Neuron (in vitro differentiated cells): ENCODE data around the gene PLCH1.
A peak's percentile ranks its signal among the peaks of the same experiment; 100 is the strongest.
"Not testable (repeated sequence)": the region's sequence is repeated elsewhere in the genome, so short reads cannot be mapped to it uniquely, and the experiment has no call there.

Source experiments
- H2AFZ ChIP-seq: one replicate; pipeline ENCODE4 v1.6.1; 2013; ENCODE audit warnings: low read depth, mild to moderate bottlenecking, inconsistent platforms, low read length, moderate library complexity
- H3K27me3 ChIP-seq: one replicate; pipeline ENCODE4 v1.6.1; 2013; ENCODE audit warnings: low read length; ENCODE audit not compliant: insufficient read depth
- H3K36me3 ChIP-seq: one replicate; pipeline ENCODE4 v1.6.1; 2013; ENCODE audit warnings: low read length; ENCODE audit not compliant: insufficient read depth
- H3K4me1 ChIP-seq: one replicate; pipeline ENCODE4 v1.6.1; 2013; ENCODE audit warnings: low read length; ENCODE audit not compliant: insufficient read depth
- H3K4me3 ChIP-seq: 2 replicates; pipeline ENCODE4 v1.5.1; 2013; ENCODE audit warnings: mild to moderate bottlenecking, low read length, moderate library complexity
- H3K9me3 ChIP-seq: one replicate; pipeline ENCODE4 v1.6.1; 2013; ENCODE audit warnings: low read length

PLCH1 gene

GRCh38 chr3:155641956-155642355, 102.9 kb downstream of the PLCH1 start:
- no peaks in the 10 kb centered on the region for H3K36me3 ChIP-seq
- H3K4me1 ChIP-seq = peaks cover 14% of the 10 kb centered on the region

GRCh38 chr3:155640098-155640497, 104.8 kb downstream of the PLCH1 start:
- no peaks in the 10 kb centered on the region for H3K27me3 ChIP-seq
- no peaks in the 10 kb centered on the region for H3K36me3 ChIP-seq
- no peaks in the 10 kb centered on the region for H3K9me3 ChIP-seq
- H3K4me3 ChIP-seq = no peak overlapping the region
- H3K4me1 ChIP-seq = no peaks in the 10 kb centered on the region
- H2AFZ ChIP-seq = no peak overlapping the region

More at GRCh38 chr3:155641956-155642355, 102.9 kb downstream of the PLCH1 start:
- Histone ChIP-seq H3K27me3 (no peaks in the 10 kb centered on the region), H3K4me3 (no peak overlapping the region), H3K9me3 (no peaks in the 10 kb centered on the region), H2AFZ (no peak overlapping the region)

DNA sequence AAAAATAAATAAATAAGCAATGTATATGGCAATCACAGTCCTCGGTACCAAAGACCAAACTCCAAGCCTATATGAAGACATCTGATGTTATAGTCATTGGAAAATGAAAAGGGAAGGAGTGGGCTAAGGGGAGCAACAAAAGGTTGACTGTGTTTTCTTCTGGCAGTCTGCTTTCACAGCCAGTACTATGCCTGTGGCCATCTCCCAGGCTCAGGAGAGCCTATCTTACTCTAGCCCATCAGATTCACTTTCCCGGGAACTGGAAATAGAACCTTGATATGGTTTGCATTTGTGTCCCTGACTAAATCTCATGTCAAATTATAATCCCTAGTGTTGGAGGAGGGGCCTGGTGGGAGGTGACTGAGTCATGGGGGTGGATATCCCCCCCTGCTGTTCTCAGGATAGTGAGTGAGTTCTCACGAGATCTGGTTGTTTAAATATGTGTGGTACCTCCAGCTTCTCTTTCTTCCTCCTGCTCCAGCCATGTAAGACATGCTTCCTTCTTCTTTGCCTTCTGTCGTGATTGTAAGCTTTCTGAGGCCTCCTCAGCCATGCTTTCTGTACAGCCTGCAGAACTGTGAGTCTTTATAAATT, 105.3 kb downstream of the PLCH1 start:
- H3K4me3 ChIP-seq = no peak overlapping the region
- no peak overlapping the region for H2AFZ ChIP-seq
- no peaks in the 10 kb centered on the region for H3K27me3 ChIP-seq
- H3K9me3 ChIP-seq = no peaks in the 10 kb centered on the region
- no peaks in the 10 kb centered on the region for H3K36me3 ChIP-seq
- no peaks in the 10 kb centered on the region for H3K4me1 ChIP-seq

- not testable (repeated sequence) for H3K4me1 ChIP-seq, H3K27me3 ChIP-seq, H3K9me3 ChIP-seq, H2AFZ ChIP-seq, H3K36me3 ChIP-seq, H3K4me3 ChIP-seq
These were observed 106.4 kb downstream of the PLCH1 start for GRCh38 chr3:155638461-155638860.

DNA sequence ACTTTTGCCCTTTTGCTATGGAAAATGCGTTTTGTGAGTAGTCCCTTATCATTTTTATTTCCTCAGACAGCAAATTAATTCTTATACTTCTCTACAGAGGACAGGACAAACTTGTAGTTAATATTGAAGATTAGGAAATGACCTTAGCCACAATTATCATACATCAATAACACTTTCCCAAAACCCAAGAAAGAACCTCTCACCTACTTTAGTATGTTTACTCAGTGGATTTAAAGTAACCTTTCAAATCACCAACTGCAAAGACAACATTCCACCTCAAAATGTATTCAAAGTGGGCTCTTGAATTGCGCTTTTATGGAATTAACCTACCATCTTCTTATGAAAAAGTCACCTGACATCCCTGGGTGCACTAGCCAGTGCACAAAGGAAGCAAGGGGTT, 107.3 kb downstream of the PLCH1 start:
- Histone ChIP-seq H3K9me3 (no peaks in the 10 kb centered on the region), H3K36me3 (no peaks in the 10 kb centered on the region), H3K4me3 (no peak overlapping the region), H3K4me1 (peaks cover 5% of the 10 kb centered on the region), H3K27me3 (no peaks in the 10 kb centered on the region), H2AFZ (no peak overlapping the region)

- no peaks in the 10 kb centered on the region for H3K36me3 ChIP-seq
- no peak overlapping the region for H2AFZ ChIP-seq
These were observed 109.8 kb downstream of the PLCH1 start for GRCh38 chr3:155635056-155635455.

DNA sequence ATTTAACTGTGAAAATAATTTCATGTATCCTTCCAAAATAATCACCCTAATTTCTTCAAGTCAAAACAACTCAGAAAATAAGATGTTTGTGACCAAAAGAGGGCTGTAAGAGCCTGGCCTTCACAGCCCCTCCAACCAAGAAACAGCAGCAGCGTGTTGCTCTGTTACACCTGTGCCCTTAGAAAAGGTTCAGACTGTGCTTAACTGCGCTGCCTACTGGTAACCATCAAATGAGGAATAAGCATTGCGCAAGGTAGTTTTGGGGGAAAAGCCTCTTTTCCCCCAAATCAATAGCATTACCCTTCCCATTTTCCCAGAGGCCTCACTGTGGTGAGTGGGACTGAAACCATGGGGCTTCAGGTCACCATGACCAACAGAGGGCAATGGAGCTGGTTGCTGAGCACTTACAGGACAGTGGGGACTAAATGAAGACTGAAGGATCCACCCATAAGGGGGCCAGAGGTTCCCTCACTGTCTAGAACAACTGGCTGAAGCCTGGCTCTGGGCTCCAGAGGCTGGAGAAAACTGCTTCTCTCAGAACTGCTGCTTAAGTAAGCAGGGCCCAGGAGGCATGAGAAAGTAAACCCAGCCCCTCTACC, 110.7 kb downstream of the PLCH1 start:
- Histone ChIP-seq H2AFZ (no peak overlapping the region), H3K36me3 (no peaks in the 10 kb centered on the region), H3K27me3 (no peaks in the 10 kb centered on the region)

More at GRCh38 chr3:155635056-155635455, 109.8 kb downstream of the PLCH1 start:
- Histone ChIP-seq H3K4me1 (peaks cover 22% of the 10 kb centered on the region), H3K9me3 (no peaks in the 10 kb centered on the region), H3K4me3 (no peak overlapping the region), H3K27me3 (no peaks in the 10 kb centered on the region)

GRCh38 chr3:155631323-155632019, 113.4 kb downstream of the PLCH1 start:
- no peaks in the 10 kb centered on the region for H3K27me3 ChIP-seq
- peaks cover 26% of the 10 kb centered on the region for H3K4me1 ChIP-seq
- no peaks in the 10 kb centered on the region for H3K9me3 ChIP-seq
- peak overlapping the region; percentile 0 for H3K4me3 ChIP-seq
- peak overlapping the region; percentile 1 for H2AFZ ChIP-seq
- H3K36me3 ChIP-seq = no peaks in the 10 kb centered on the region

More for the DNA sequence above, 110.7 kb downstream of the PLCH1 start:
- Histone ChIP-seq H3K9me3 (no peaks in the 10 kb centered on the region), H3K4me1 (peaks cover 23% of the 10 kb centered on the region), H3K4me3 (no peak overlapping the region)

- H3K36me3 ChIP-seq = no peaks in the 10 kb centered on the region
- H3K27me3 ChIP-seq = no peaks in the 10 kb centered on the region
- peaks cover 26% of the 10 kb centered on the region for H3K4me1 ChIP-seq
These were observed 115.3 kb downstream of the PLCH1 start for GRCh38 chr3:155629556-155629955.

GRCh38 chr3:155629056-155629455, 115.8 kb downstream of the PLCH1 start:
- no peaks in the 10 kb centered on the region for H3K9me3 ChIP-seq
- H3K4me3 ChIP-seq = no peak overlapping the region
- H3K36me3 ChIP-seq = no peaks in the 10 kb centered on the region
- H3K4me1 ChIP-seq = peaks cover 26% of the 10 kb centered on the region
- H2AFZ ChIP-seq = no peak overlapping the region
- no peaks in the 10 kb centered on the region for H3K27me3 ChIP-seq

More at GRCh38 chr3:155629556-155629955, 115.3 kb downstream of the PLCH1 start:
- Histone ChIP-seq H3K9me3 (no peaks in the 10 kb centered on the region), H3K4me3 (no peak overlapping the region), H2AFZ (no peak overlapping the region)

GRCh38 chr3:155622647-155623046, 122.2 kb downstream of the PLCH1 start:
- not testable (repeated sequence) for H2AFZ ChIP-seq, H3K27me3 ChIP-seq, H3K9me3 ChIP-seq, H3K4me3 ChIP-seq, H3K36me3 ChIP-seq
- peaks cover 22% of the 10 kb centered on the region for H3K4me1 ChIP-seq

DNA sequence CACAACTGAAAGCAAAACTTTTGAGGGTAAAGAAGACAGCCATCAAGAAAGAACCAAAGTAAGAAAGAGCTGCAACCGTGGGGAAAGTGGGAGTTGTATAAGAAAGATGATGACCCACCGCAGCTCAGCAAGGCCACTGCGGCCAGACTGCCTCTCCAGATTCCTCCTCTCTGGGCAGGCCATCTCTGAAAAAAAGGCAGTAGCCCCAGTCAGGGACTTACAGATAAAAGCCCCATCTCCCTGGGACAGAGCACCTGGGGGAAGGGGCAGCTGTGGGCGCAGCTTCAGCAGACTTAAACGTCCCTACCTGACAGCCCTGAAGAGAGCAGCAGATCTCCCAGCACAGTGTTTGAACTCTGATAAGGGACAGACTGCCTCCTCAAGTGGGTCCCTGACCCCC, 124.3 kb downstream of the PLCH1 start:
- peaks cover 22% of the 10 kb centered on the region for H3K4me1 ChIP-seq
- H3K4me3 ChIP-seq, H3K27me3 ChIP-seq, H3K9me3 ChIP-seq, H3K36me3 ChIP-seq, H2AFZ ChIP-seq: not testable (repeated sequence)

GRCh38 chr3:155619118-155619915, 125.6 kb downstream of the PLCH1 start:
- no peak overlapping the region for H2AFZ ChIP-seq
- no peaks in the 10 kb centered on the region for H3K36me3 ChIP-seq
- no peak overlapping the region for H3K4me3 ChIP-seq
- H3K9me3 ChIP-seq = peaks cover 3% of the 10 kb centered on the region
- H3K27me3 ChIP-seq = no peaks in the 10 kb centered on the region
- H3K4me1 ChIP-seq = peaks cover 22% of the 10 kb centered on the region
